Measurements from ENCODE around the gene DCAF8L2. TPM values are rescaled to one million over a fixed set of nuclear protein-coding genes. Genes with fewer than 3 reads are reported as not detected.
"Not testable (repeated sequence)": the region's sequence is repeated elsewhere in the genome, so short reads cannot be mapped to it uniquely, and the experiment has no call there.

Gene DCAF8L2
- polyA plus RNA-seq (not detected in 2 replicates), polyA minus RNA-seq (not detected in 2 replicates)

DNA sequence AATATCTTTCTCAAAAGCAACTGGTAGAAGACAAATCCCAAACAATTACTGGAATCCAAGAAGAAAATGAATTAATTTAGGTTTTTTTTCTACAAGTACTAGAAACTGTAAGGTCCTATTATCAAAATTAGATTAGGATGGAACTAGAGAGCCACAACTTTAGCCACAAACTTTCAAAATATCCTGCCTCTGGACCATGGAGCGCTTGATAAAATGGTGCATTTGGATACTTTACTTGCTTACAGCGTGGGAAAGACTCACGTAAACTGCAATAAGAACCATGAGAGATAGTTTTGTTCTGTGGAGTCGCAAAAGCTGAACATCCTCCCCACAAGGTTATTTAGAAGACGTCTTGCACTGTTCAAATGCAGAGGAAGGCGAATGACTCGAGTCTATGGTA lies at the start of gene DCAF8L2:
Gene DCAF8L2 (plus strand): TSS at position 301 of the 400 bp plus-strand sequence. CDS start 156,552 bp downstream, outside the sequence.
- H3K79me2 ChIP-seq (replicated peaks; ENCODE audit: insufficient read depth, low read length), result no peaks in the 10 kb centered on the region
- H3F3A ChIP-seq (ENCODE audit: insufficient read depth, low read length, poor library complexity, severe bottlenecking), result no peaks in the 10 kb centered on the region
- H3K36me3 ChIP-seq (ENCODE audit: insufficient read depth, low read length), result no peaks in the 10 kb centered on the region
- no peak within 1 kb of the TSS for H3K27ac ChIP-seq (ENCODE audit: low read length)
- H3K9me2 ChIP-seq (ENCODE audit: insufficient read depth, low read length), result no peaks in the 10 kb centered on the region
- TF ChIP-seq POLR2AphosphoS5 (IDR thresholded peaks at IDR 0.05) (no peak), TAF1 (IDR thresholded peaks at IDR 0.05; ENCODE audit: low read depth) (no peak)
- TF ChIP-seq, protein P1, sequence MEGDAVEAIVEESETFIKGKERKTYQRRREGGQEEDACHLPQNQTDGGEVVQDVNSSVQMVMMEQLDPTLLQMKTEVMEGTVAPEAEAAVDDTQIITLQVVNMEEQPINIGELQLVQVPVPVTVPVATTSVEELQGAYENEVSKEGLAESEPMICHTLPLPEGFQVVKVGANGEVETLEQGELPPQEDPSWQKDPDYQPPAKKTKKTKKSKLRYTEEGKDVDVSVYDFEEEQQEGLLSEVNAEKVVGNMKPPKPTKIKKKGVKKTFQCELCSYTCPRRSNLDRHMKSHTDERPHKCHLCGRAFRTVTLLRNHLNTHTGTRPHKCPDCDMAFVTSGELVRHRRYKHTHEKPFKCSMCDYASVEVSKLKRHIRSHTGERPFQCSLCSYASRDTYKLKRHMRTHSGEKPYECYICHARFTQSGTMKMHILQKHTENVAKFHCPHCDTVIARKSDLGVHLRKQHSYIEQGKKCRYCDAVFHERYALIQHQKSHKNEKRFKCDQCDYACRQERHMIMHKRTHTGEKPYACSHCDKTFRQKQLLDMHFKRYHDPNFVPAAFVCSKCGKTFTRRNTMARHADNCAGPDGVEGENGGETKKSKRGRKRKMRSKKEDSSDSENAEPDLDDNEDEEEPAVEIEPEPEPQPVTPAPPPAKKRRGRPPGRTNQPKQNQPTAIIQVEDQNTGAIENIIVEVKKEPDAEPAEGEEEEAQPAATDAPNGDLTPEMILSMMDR (IDR thresholded peaks at IDR 0.05; ENCODE audit: poor library complexity, severe bottlenecking), result no peak
- no peaks in the 10 kb centered on the region for H3K27me3 ChIP-seq (ENCODE audit: insufficient read depth, low read depth, low read length)
- H3K4me3 ChIP-seq (ENCODE audit: low read length), result no peak within 1 kb of the TSS
- H3K9me3 ChIP-seq (ENCODE audit: low read length), result no peaks in the 10 kb centered on the region
- H4K20me1 ChIP-seq (ENCODE audit: insufficient read depth), result no peaks in the 10 kb centered on the region
- no peak within 1 kb of the TSS for H2AFZ ChIP-seq (ENCODE audit: low read depth, low read length)
- no peak within 1 kb of the TSS for H3K9ac ChIP-seq (ENCODE audit: low read length)
- no peak within 1 kb of the TSS for H3K4me2 ChIP-seq (ENCODE audit: low read length)

DNA sequence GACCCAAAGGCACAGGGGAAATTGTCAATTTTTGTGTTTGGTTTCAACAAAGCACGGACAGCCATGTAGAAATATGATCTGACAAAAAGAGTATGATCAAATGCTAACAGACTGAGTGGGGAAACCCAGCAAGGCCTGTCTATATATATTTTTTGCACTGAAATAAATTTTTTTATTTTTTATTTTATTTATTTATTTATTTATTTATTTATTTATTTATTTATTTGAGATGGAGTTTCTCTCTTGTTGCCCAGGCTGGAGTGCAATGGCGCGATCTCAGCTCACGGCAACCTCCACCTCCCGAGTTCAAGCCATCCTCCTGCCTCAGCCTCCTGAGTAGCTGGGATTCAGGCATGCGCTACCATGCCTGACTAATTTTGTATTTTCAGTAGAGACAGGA lies 49.0 kb upstream of the DCAF8L2 start:
- not testable (repeated sequence) for H3K4me2 ChIP-seq (ENCODE audit: low read length); H4K20me1 ChIP-seq (ENCODE audit: insufficient read depth); H3K27me3 ChIP-seq (ENCODE audit: insufficient read depth, low read depth, low read length); H3F3A ChIP-seq (ENCODE audit: insufficient read depth, low read length, poor library complexity, severe bottlenecking); H3K27ac ChIP-seq (ENCODE audit: low read length); H3K9me3 ChIP-seq (ENCODE audit: low read length); H3K9ac ChIP-seq (ENCODE audit: low read length); H3K36me3 ChIP-seq (ENCODE audit: insufficient read depth, low read length); H2AFZ ChIP-seq (ENCODE audit: low read depth, low read length); H3K79me2 ChIP-seq (replicated peaks; ENCODE audit: insufficient read depth, low read length); H3K9me2 ChIP-seq (ENCODE audit: insufficient read depth, low read length); H3K4me3 ChIP-seq (ENCODE audit: low read length)

DNA sequence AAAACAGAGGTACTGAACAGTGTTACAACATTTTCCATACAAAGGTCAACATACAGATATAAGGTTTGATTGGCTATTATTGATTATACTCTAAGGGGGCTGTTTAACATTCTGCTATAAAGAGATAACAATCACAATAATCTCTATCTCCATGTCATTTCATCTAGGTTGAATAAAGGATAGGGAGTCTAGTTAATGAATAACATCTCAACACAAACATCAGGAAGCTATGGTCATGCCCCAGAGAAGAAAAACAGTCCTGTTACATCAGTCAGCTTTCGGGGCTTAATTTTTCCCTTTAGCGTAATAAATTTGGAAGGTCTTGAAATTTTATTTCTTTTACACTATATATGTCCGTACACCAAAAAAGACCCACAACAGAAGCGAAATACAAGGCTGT lies 41.5 kb upstream of the DCAF8L2 start:
- Histone ChIP-seq H3F3A (ENCODE audit: insufficient read depth, low read length, poor library complexity, severe bottlenecking) (no peaks in the 10 kb centered on the region), H3K9ac (ENCODE audit: low read length) (no peak overlapping the region), H3K36me3 (ENCODE audit: insufficient read depth, low read length) (no peaks in the 10 kb centered on the region), H3K27me3 (ENCODE audit: insufficient read depth, low read depth, low read length) (no peaks in the 10 kb centered on the region), H3K9me3 (ENCODE audit: low read length) (no peaks in the 10 kb centered on the region), H4K20me1 (ENCODE audit: insufficient read depth) (no peaks in the 10 kb centered on the region), H2AFZ (ENCODE audit: low read depth, low read length) (no peak overlapping the region), H3K27ac (ENCODE audit: low read length) (no peak overlapping the region), H3K79me2 (replicated peaks; ENCODE audit: insufficient read depth, low read length) (no peaks in the 10 kb centered on the region), H3K4me2 (ENCODE audit: low read length) (no peak overlapping the region), H3K9me2 (ENCODE audit: insufficient read depth, low read length) (no peaks in the 10 kb centered on the region), H3K4me3 (ENCODE audit: low read length) (no peak overlapping the region)
- TF ChIP-seq TAF1 (IDR thresholded peaks at IDR 0.05; ENCODE audit: low read depth), result no peak
- TF ChIP-seq SMC3 (conservative IDR thresholded peaks at IDR 0.05; ENCODE audit: poor library complexity), result no peak
- TF ChIP-seq, protein P1 (IDR thresholded peaks at IDR 0.05; ENCODE audit: poor library complexity, severe bottlenecking), result no peak
- TF ChIP-seq EZH2 (IDR thresholded peaks at IDR 0.05; ENCODE audit: borderline replicate concordance, insufficient read depth, low read length, poor library complexity, severe bottlenecking), result no peak
- TF ChIP-seq POLR2AphosphoS5 (IDR thresholded peaks at IDR 0.05), result no peak

DNA sequence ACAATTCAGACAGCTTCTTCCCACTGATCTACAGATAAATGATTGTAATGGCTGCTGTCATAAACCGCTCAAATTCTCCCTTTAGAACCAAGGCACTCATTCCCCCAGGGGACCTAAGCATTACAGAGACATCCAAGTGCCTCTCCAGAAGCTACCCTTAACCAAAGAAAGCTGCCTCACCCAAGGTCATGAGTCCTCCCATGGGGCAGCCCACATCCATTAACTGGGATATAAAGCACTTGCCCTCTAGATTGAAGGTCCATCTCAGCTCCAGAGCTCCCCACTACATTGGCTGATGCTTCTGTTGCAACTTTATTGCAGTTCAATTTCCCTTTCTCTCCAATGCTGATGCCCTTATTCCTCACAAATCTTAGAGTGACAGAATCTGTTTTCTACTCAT lies 40.5 kb upstream of the DCAF8L2 start:
- Histone ChIP-seq H3K9me2 (ENCODE audit: insufficient read depth, low read length) (no peaks in the 10 kb centered on the region), H3K9me3 (ENCODE audit: low read length) (no peaks in the 10 kb centered on the region), H3K27me3 (ENCODE audit: insufficient read depth, low read depth, low read length) (no peaks in the 10 kb centered on the region), H2AFZ (ENCODE audit: low read depth, low read length) (no peak overlapping the region), H3K4me3 (ENCODE audit: low read length) (no peak overlapping the region), H3K36me3 (ENCODE audit: insufficient read depth, low read length) (no peaks in the 10 kb centered on the region), H3K9ac (ENCODE audit: low read length) (no peak overlapping the region), H3K27ac (ENCODE audit: low read length) (no peak overlapping the region), H4K20me1 (ENCODE audit: insufficient read depth) (no peaks in the 10 kb centered on the region), H3F3A (ENCODE audit: insufficient read depth, low read length, poor library complexity, severe bottlenecking) (no peaks in the 10 kb centered on the region), H3K4me2 (ENCODE audit: low read length) (no peak overlapping the region), H3K79me2 (replicated peaks; ENCODE audit: insufficient read depth, low read length) (no peaks in the 10 kb centered on the region)
- TF ChIP-seq EZH2 (IDR thresholded peaks at IDR 0.05; ENCODE audit: borderline replicate concordance, insufficient read depth, low read length, poor library complexity, severe bottlenecking) (no peak), EP300 (conservative IDR thresholded peaks at IDR 0.05; ENCODE audit: poor library complexity, severe bottlenecking) (no peak)
